Liver (tissue), 3 donors: ENCODE measurements around the gene RAPGEF2.

Experiments
- CTCF ChIP-seq: fragments of 150-350 bp; IDR thresholded peaks from 2 replicates; pipeline ENCODE4 v1.5.1; 2017; ENCODE audit warnings: improper control_type of control experiment, low read depth, low read length; ENCODE audit not compliant: missing input control
- EGR1 ChIP-seq, 2 donors: IDR thresholded peaks; 2 replicates each; pipeline ENCODE4 v1.6.1; 2016 to 2018; ENCODE audit warnings: antibody characterized with exemption in 2 of 2, low read depth in 2 of 2
- GABPA ChIP-seq, 2 donors: IDR thresholded peaks in 1 of 2; conservative IDR thresholded peaks in 1 of 2; 2 replicates each; pipeline ENCODE4 v1.6.1; 2016; ENCODE audit warnings: antibody characterized with exemption in 2 of 2, mild to moderate bottlenecking in 1 of 2, moderate library complexity in 1 of 2
- JUND ChIP-seq, 2 donors: IDR thresholded peaks; 2 replicates each; pipeline ENCODE4 v1.6.1; 2016; ENCODE audit warnings: antibody characterized with exemption in 2 of 2
- MAX ChIP-seq: IDR thresholded peaks from 2 replicates; pipeline ENCODE4 v1.6.1; 2016; ENCODE audit warnings: antibody characterized with exemption
- NR2F2 ChIP-seq: IDR thresholded peaks from 2 replicates; pipeline ENCODE4 v1.6.1; 2016; ENCODE audit warnings: antibody characterized with exemption
- RAD21 ChIP-seq, 2 donors: IDR thresholded peaks; 2 replicates each; pipeline ENCODE4 v1.6.1; 2016; ENCODE audit warnings: antibody characterized with exemption in 2 of 2, mild to moderate bottlenecking in 2 of 2
- REST ChIP-seq: IDR thresholded peaks from 2 replicates; pipeline ENCODE4 v1.6.1; 2016; ENCODE audit warnings: antibody characterized with exemption, mild to moderate bottlenecking
- SP1 ChIP-seq: IDR thresholded peaks from 2 replicates; pipeline ENCODE4 v1.6.1; 2018; ENCODE audit warnings: antibody characterized with exemption, mild to moderate bottlenecking
- TAF1 ChIP-seq: conservative IDR thresholded peaks from 2 replicates; pipeline ENCODE4 v1.6.1; 2016; ENCODE audit warnings: antibody characterized with exemption, mild to moderate bottlenecking
- YY1 ChIP-seq: IDR thresholded peaks from 2 replicates; pipeline ENCODE4 v1.6.1; 2016; ENCODE audit warnings: antibody characterized with exemption, mild to moderate bottlenecking
- TF ChIP-seq, protein P1 (sequence below): IDR thresholded peaks from 2 replicates; pipeline ENCODE4 v1.6.1; 2016; ENCODE audit warnings: antibody characterized with exemption
- TF ChIP-seq, protein P2 (sequence below): IDR thresholded peaks from 2 replicates; pipeline ENCODE4 v1.6.1; 2016; ENCODE audit warnings: antibody characterized with exemption
- donor health status: healthy.
- donor health status: healthy.

DNA sequence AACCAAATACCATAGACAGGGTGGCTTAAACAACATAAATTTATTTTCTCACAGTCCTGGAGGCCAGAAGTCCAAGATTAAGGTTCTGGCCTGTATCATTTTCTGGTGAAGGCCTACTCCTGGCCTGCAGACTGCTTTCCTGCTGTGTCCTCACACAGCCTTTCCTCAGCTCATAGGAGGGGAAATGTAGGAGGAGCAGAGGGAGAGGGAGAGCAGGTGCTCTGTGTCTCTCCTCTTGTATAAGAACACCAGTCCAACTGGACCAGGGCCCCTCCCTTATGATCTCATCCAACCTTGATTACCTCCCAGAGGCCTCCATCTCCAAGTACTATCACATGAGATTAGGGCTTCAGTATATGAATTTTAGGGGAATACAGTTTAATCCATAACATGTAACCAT, 34.3 kb downstream of the RAPGEF2 start:
- TF ChIP-seq CTCF: no peak
- TF ChIP-seq REST: no peak
- no peak for TF ChIP-seq YY1
- no peak for TF ChIP-seq GABPA (IDR thresholded peaks at IDR 0.05 in 1 of 2, conservative IDR thresholded peaks at IDR 0.05 in 1 of 2)
- no peak for TF ChIP-seq MAX
- TF ChIP-seq JUND (IDR thresholded peaks at IDR 0.05): no peak
- TF ChIP-seq, protein P1, sequence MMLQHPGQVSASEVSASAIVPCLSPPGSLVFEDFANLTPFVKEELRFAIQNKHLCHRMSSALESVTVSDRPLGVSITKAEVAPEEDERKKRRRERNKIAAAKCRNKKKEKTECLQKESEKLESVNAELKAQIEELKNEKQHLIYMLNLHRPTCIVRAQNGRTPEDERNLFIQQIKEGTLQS: no peak
- TF ChIP-seq TAF1: no peak
- no peak for TF ChIP-seq SP1
- TF ChIP-seq RAD21 (IDR thresholded peaks at IDR 0.05): no peak
- no peak for TF ChIP-seq EGR1 (IDR thresholded peaks at IDR 0.05; ENCODE audit: low read depth in 2 of 2)
- TF ChIP-seq, protein P2, sequence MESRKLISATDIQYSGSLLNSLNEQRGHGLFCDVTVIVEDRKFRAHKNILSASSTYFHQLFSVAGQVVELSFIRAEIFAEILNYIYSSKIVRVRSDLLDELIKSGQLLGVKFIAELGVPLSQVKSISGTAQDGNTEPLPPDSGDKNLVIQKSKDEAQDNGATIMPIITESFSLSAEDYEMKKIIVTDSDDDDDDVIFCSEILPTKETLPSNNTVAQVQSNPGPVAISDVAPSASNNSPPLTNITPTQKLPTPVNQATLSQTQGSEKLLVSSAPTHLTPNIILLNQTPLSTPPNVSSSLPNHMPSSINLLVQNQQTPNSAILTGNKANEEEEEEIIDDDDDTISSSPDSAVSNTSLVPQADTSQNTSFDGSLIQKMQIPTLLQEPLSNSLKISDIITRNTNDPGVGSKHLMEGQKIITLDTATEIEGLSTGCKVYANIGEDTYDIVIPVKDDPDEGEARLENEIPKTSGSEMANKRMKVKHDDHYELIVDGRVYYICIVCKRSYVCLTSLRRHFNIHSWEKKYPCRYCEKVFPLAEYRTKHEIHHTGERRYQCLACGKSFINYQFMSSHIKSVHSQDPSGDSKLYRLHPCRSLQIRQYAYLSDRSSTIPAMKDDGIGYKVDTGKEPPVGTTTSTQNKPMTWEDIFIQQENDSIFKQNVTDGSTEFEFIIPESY: no peak
- TF ChIP-seq NR2F2: no peak
